Measurements from ENCODE around the gene VAMP4. TPM values are rescaled to one million over a fixed set of nuclear protein-coding genes. Genes with fewer than 3 reads are reported as not detected.

The VAMP4 gene
- total RNA-seq, 1 donor from 2014 or later = 7.4 TPM

- DNase-seq (ENCODE audit: low read depth) = no peak
- no peak for TF ChIP-seq CTCF (IDR thresholded peaks at IDR 0.05; ENCODE audit: insufficient read depth, low read depth, low read length)
- no peak for TF ChIP-seq EZH2 (IDR thresholded peaks at IDR 0.05; ENCODE audit: insufficient read depth, low read length)
Measured at GRCh38 chr1:171718216-171718615, 23.6 kb downstream of the VAMP4 start.

GRCh38 chr1:171717062-171717718, 24.7 kb downstream of the VAMP4 start:
- Histone ChIP-seq H3K36me3 (ENCODE audit: insufficient read depth, low read length) (peaks cover 3% of the 10 kb centered on the region), H3K9me3 (ENCODE audit: insufficient read depth, low read depth, low read length) (no peaks in the 10 kb centered on the region), H3K79me2 (ENCODE audit: insufficient read depth, low read length) (peaks cover 12% of the 10 kb centered on the region), H3K27ac (ENCODE audit: low read depth, low read length) (no peak overlapping the region), H2AFZ (ENCODE audit: low read depth, low read length) (no peak overlapping the region), H3K27me3 (ENCODE audit: insufficient read depth, low read length) (no peaks in the 10 kb centered on the region), H3K9ac (ENCODE audit: low read length) (no peak overlapping the region), H3K4me1 (ENCODE audit: insufficient read depth, low read length) (no peaks in the 10 kb centered on the region), H4K20me1 (ENCODE audit: insufficient read depth, low read length) (peaks cover 8% of the 10 kb centered on the region), H3K4me3 (ENCODE audit: insufficient read depth, low read depth, low read length) (no peak overlapping the region), H3K4me2 (ENCODE audit: low read length) (no peak overlapping the region)
- no peak for TF ChIP-seq EZH2 (IDR thresholded peaks at IDR 0.05; ENCODE audit: insufficient read depth, low read length)
- no peak for TF ChIP-seq CTCF (IDR thresholded peaks at IDR 0.05; ENCODE audit: insufficient read depth, low read depth, low read length)
- FAIRE-seq (no peak), DNase-seq (ENCODE audit: low read depth) (peak; percentile 16)
- no peaks in the 10 kb centered on the region for H3K9me3 Mint-ChIP-seq (ENCODE audit: unreplicated experiment)
- H3K4me1 Mint-ChIP-seq (ENCODE audit: low read depth, unreplicated experiment) = peaks cover 5% of the 10 kb centered on the region
- H3K27me3 Mint-ChIP-seq (ENCODE audit: low read depth, unreplicated experiment) = no peaks in the 10 kb centered on the region
- no peak overlapping the region for H3K27ac Mint-ChIP-seq (ENCODE audit: unreplicated experiment)
- peaks cover 3% of the 10 kb centered on the region for H3K36me3 Mint-ChIP-seq (ENCODE audit: low read depth, unreplicated experiment)
- H3K4me3 Mint-ChIP-seq (ENCODE audit: unreplicated experiment) = no peak overlapping the region

More at GRCh38 chr1:171718216-171718615, 23.6 kb downstream of the VAMP4 start:
- Mint-ChIP-seq H3K27ac (ENCODE audit: unreplicated experiment) (no peak overlapping the region), H3K27me3 (ENCODE audit: low read depth, unreplicated experiment) (no peaks in the 10 kb centered on the region), H3K4me3 (ENCODE audit: unreplicated experiment) (no peak overlapping the region), H3K36me3 (ENCODE audit: low read depth, unreplicated experiment) (peaks cover 8% of the 10 kb centered on the region), H3K4me1 (ENCODE audit: low read depth, unreplicated experiment) (peaks cover 5% of the 10 kb centered on the region), H3K9me3 (ENCODE audit: unreplicated experiment) (peaks cover 4% of the 10 kb centered on the region)
- Histone ChIP-seq H3K4me1 (ENCODE audit: insufficient read depth, low read length) (no peaks in the 10 kb centered on the region), H2AFZ (ENCODE audit: low read depth, low read length) (no peak overlapping the region), H3K4me2 (ENCODE audit: low read length) (no peak overlapping the region), H3K79me2 (ENCODE audit: insufficient read depth, low read length) (peaks cover 12% of the 10 kb centered on the region), H3K9ac (ENCODE audit: low read length) (no peak overlapping the region), H3K27ac (ENCODE audit: low read depth, low read length) (no peak overlapping the region), H3K9me3 (ENCODE audit: insufficient read depth, low read depth, low read length) (no peaks in the 10 kb centered on the region), H4K20me1 (ENCODE audit: insufficient read depth, low read length) (peaks cover 8% of the 10 kb centered on the region), H3K27me3 (ENCODE audit: insufficient read depth, low read length) (no peaks in the 10 kb centered on the region), H3K36me3 (ENCODE audit: insufficient read depth, low read length) (peaks cover 3% of the 10 kb centered on the region), H3K4me3 (ENCODE audit: insufficient read depth, low read depth, low read length) (no peak overlapping the region)
- FAIRE-seq = no peak

- H3K27me3 ChIP-seq (ENCODE audit: insufficient read depth, low read length) = no peaks in the 10 kb centered on the region
- no peak overlapping the region for H3K9ac ChIP-seq (ENCODE audit: low read length)
- no peak overlapping the region for H3K4me3 ChIP-seq (ENCODE audit: insufficient read depth, low read depth, low read length)
- peaks cover 8% of the 10 kb centered on the region for H4K20me1 ChIP-seq (ENCODE audit: insufficient read depth, low read length)
- H3K79me2 ChIP-seq (ENCODE audit: insufficient read depth, low read length) = peaks cover 12% of the 10 kb centered on the region
- no peaks in the 10 kb centered on the region for H3K4me1 ChIP-seq (ENCODE audit: insufficient read depth, low read length)
- H3K4me3 Mint-ChIP-seq (ENCODE audit: unreplicated experiment) = no peak overlapping the region
- H3K27me3 Mint-ChIP-seq (ENCODE audit: low read depth, unreplicated experiment) = no peaks in the 10 kb centered on the region
- DNase-seq (ENCODE audit: low read depth) (peak; percentile 38), FAIRE-seq (no peak)
- H3K27ac ChIP-seq (ENCODE audit: low read depth, low read length) = no peak overlapping the region
- no peak overlapping the region for H3K4me2 ChIP-seq (ENCODE audit: low read length)
- H3K27ac Mint-ChIP-seq (ENCODE audit: unreplicated experiment) = no peak overlapping the region
- H3K36me3 ChIP-seq (ENCODE audit: insufficient read depth, low read length) = peaks cover 3% of the 10 kb centered on the region
- peaks cover 3% of the 10 kb centered on the region for H3K36me3 Mint-ChIP-seq (ENCODE audit: low read depth, unreplicated experiment)
- peaks cover 5% of the 10 kb centered on the region for H3K4me1 Mint-ChIP-seq (ENCODE audit: low read depth, unreplicated experiment)
- no peaks in the 10 kb centered on the region for H3K9me3 ChIP-seq (ENCODE audit: insufficient read depth, low read depth, low read length)
- H2AFZ ChIP-seq (ENCODE audit: low read depth, low read length) = no peak overlapping the region
- TF ChIP-seq EZH2 (IDR thresholded peaks at IDR 0.05; ENCODE audit: insufficient read depth, low read length) (no peak), CTCF (IDR thresholded peaks at IDR 0.05; ENCODE audit: insufficient read depth, low read depth, low read length) (no peak)
- H3K9me3 Mint-ChIP-seq (ENCODE audit: unreplicated experiment) = no peaks in the 10 kb centered on the region
Measured at GRCh38 chr1:171716616-171717015, 25.2 kb downstream of the VAMP4 start.
